Suprapubic skin (tissue), 4 donors: ENCODE data around the gene KRIT1. TPM values are rescaled to one million over a fixed set of nuclear protein-coding genes. Genes with fewer than 3 reads are reported as not detected.

Experiments
- DNase-seq, 2 donors: peaks; one replicate each; pipeline ENCODE4 v3.0.0-alpha.2; 2019; ENCODE audit warnings: low spot score in 2 of 2
- H3K27ac ChIP-seq: fragments of 200-600 bp; sonication (generic); one replicate; pipeline ENCODE4 v1.5.1; 2019
- H3K27me3 ChIP-seq: fragments of 200-600 bp; sonication (generic); one replicate; pipeline ENCODE4 v1.5.1; 2019
- H3K36me3 ChIP-seq: fragments of 200-600 bp; sonication (generic); one replicate; pipeline ENCODE4 v1.5.1; 2019
- H3K4me1 ChIP-seq: fragments of 200-600 bp; sonication (generic); one replicate; pipeline ENCODE4 v1.5.1; 2019
- H3K4me3 ChIP-seq: fragments of 200-600 bp; sonication (generic); one replicate; pipeline ENCODE4 v1.5.1; 2019; ENCODE audit warnings: mild to moderate bottlenecking
- H3K9me3 ChIP-seq: fragments of 200-600 bp; sonication (generic); one replicate; pipeline ENCODE4 v1.5.1; 2019
- CTCF ChIP-seq, 2 donors: fragments of 200-600 bp in 1 of 2; fragments of 450-650 bp in 1 of 2; sonication (generic) in 1 of 2; IDR thresholded peaks; one replicate each; pipeline ENCODE4 v1.5.1; 2016 to 2019; ENCODE audit warnings: antibody characterized with exemption in 2 of 2, mild to moderate bottlenecking in 1 of 2, moderate library complexity in 1 of 2
- EP300 ChIP-seq: sonication (generic); formaldehyde crosslinking; IDR thresholded peaks from one replicate; pipeline ENCODE4 v1.6.1; 2017; ENCODE audit warnings: antibody characterized with exemption
- POLR2A ChIP-seq, 2 donors: fragments of 450-650 bp; IDR thresholded peaks; one replicate each; pipeline ENCODE4 v1.6.1; 2017; ENCODE audit warnings: antibody characterized with exemption in 2 of 2, mild to moderate bottlenecking in 2 of 2, moderate library complexity in 2 of 2
- POLR2AphosphoS5 ChIP-seq, 3 donors: sonication (generic); formaldehyde crosslinking; IDR thresholded peaks; one replicate each; pipeline ENCODE4 v1.6.1; 2017; ENCODE audit warnings: antibody characterized with exemption in 3 of 3
- WGBS: methylation state at CpG from one replicate; pipeline ENCODE4 v1.1.5; 2018; 5-methylcytosine and 5-hydroxymethylcytosine counted together
- total RNA-seq, 4 donors: library from RNA; depleted of rRNA; stranded (reverse); fragments of >200 nt; gene quantifications; one replicate each; pipeline ENCODE4 v1.1.0, GENCODE V29; 2016

KRIT1 gene
- total RNA-seq, 4 donors from 2014 or later, result 46.8 to 102 (median 60.1) TPM

GRCh38 chr7:92242972-92243371, 2.7 kb downstream of the KRIT1 start:
- 95% methylated on average over 6 of the region's 6 CpGs for WGBS
- Histone ChIP-seq H3K9me3 (no peaks in the 10 kb centered on the region), H3K4me3 (no peak overlapping the region), H3K4me1 (peaks cover 29% of the 10 kb centered on the region), H3K27ac (no peak overlapping the region), H3K36me3 (peaks cover 20% of the 10 kb centered on the region), H3K27me3 (no peaks in the 10 kb centered on the region)
- TF ChIP-seq POLR2A (IDR thresholded peaks at IDR 0.05) (no peak), EP300 (no peak), POLR2AphosphoS5 (IDR thresholded peaks at IDR 0.05) (no peak), CTCF (IDR thresholded peaks at IDR 0.05) (no peak)
- DNase-seq, result no peak

GRCh38 chr7:92230547-92230946, 15.2 kb downstream of the KRIT1 start:
- no peak overlapping the region for H3K4me3 ChIP-seq
- TF ChIP-seq CTCF (IDR thresholded peaks at IDR 0.05) (no peak), POLR2AphosphoS5 (IDR thresholded peaks at IDR 0.05) (no peak)
- DNase-seq, result no peak
- H3K9me3 ChIP-seq, result no peaks in the 10 kb centered on the region
- no peaks in the 10 kb centered on the region for H3K4me1 ChIP-seq
- no peaks in the 10 kb centered on the region for H3K27me3 ChIP-seq
- 93% methylated on average over 2 of the region's 2 CpGs for WGBS
- H3K27ac ChIP-seq, result no peak overlapping the region
- H3K36me3 ChIP-seq, result peaks cover 76% of the 10 kb centered on the region

GRCh38 chr7:92228742-92229141, 17.0 kb downstream of the KRIT1 start:
- no peaks in the 10 kb centered on the region for H3K9me3 ChIP-seq
- H3K36me3 ChIP-seq, result peaks cover 76% of the 10 kb centered on the region

GRCh38 chr7:92228100-92228499, 17.6 kb downstream of the KRIT1 start:
- TF ChIP-seq CTCF (IDR thresholded peaks at IDR 0.05) (no peak), POLR2A (IDR thresholded peaks at IDR 0.05) (no peak), POLR2AphosphoS5 (IDR thresholded peaks at IDR 0.05) (no peak), EP300 (no peak)
- H3K4me1 ChIP-seq, result no peaks in the 10 kb centered on the region
- H3K27me3 ChIP-seq, result no peaks in the 10 kb centered on the region
- peaks cover 73% of the 10 kb centered on the region for H3K36me3 ChIP-seq
- no peak for DNase-seq
- no peak overlapping the region for H3K27ac ChIP-seq
- 95% methylated on average over 2 of the region's 2 CpGs for WGBS
- H3K9me3 ChIP-seq, result no peaks in the 10 kb centered on the region
- no peak overlapping the region for H3K4me3 ChIP-seq

More at GRCh38 chr7:92228742-92229141, 17.0 kb downstream of the KRIT1 start:
- H3K27ac ChIP-seq, result no peak overlapping the region
- no peak for DNase-seq
- H3K4me1 ChIP-seq, result no peaks in the 10 kb centered on the region
- H3K4me3 ChIP-seq, result no peak overlapping the region
- TF ChIP-seq CTCF (IDR thresholded peaks at IDR 0.05) (no peak), EP300 (no peak), POLR2AphosphoS5 (IDR thresholded peaks at IDR 0.05) (no peak), POLR2A (IDR thresholded peaks at IDR 0.05) (no peak)
- 100% methylated on average over 2 of the region's 2 CpGs for WGBS
- H3K27me3 ChIP-seq, result no peaks in the 10 kb centered on the region

GRCh38 chr7:92226981-92227380, 18.7 kb downstream of the KRIT1 start:
- DNase-seq, result no peak
- no peak for TF ChIP-seq POLR2A (IDR thresholded peaks at IDR 0.05)
- no peak for TF ChIP-seq CTCF (IDR thresholded peaks at IDR 0.05)
- TF ChIP-seq EP300, result no peak
- TF ChIP-seq POLR2AphosphoS5 (IDR thresholded peaks at IDR 0.05), result no peak
- peaks cover 63% of the 10 kb centered on the region for H3K36me3 ChIP-seq
- WGBS, result 92% methylated on average over 4 of the region's 4 CpGs
- H3K9me3 ChIP-seq, result no peaks in the 10 kb centered on the region
- H3K27ac ChIP-seq, result no peak overlapping the region
- no peaks in the 10 kb centered on the region for H3K27me3 ChIP-seq
- H3K4me1 ChIP-seq, result no peaks in the 10 kb centered on the region
- no peak overlapping the region for H3K4me3 ChIP-seq
